PC-9 (cell line): ENCODE measurements around the gene GMEB1. TPM values are rescaled to one million over a fixed set of nuclear protein-coding genes. Genes with fewer than 3 reads are reported as not detected.

Experiments used
- BruUV-seq: library from RNA; stranded (reverse); fragments of 400-500 nt; replicated peaks from 2 replicates; lab custom pipeline; 2021; lab: Mats Ljungman, UMichigan
- CTCF ChIA-PET: fragments of 300-600 bp; sonication (Branson Sonifier 250); formaldehyde crosslinking; loops from one replicate; lab custom pipeline; 2022; ENCODE audit warnings: antibody characterized with exemption; lab: Charles Lee
- POLR2A ChIA-PET: fragments of 300-600 bp; sonication (Branson Sonifier 250); formaldehyde crosslinking; loops from one replicate; lab custom pipeline; 2022; ENCODE audit warnings: antibody characterized with exemption; ENCODE audit not compliant: unreplicated experiment; lab: Charles Lee
- DNase-seq, 2 experiments: peaks; one replicate each; pipeline versions ENCODE4 v3.0.0 to v3.0.0-alpha.2; 2015 to 2022; ENCODE audit warnings: mixed read lengths in 1 of 2
- H2AFZ ChIP-seq: fragments of 200-600 bp; sonication (generic); 2 replicates; pipeline ENCODE4 v1.8.1; 2017; ENCODE audit warnings: antibody characterized with exemption
- H3F3A ChIP-seq: fragments of 200-600 bp; sonication (generic); 2 replicates; pipeline ENCODE4 v1.8.1; 2017; ENCODE audit warnings: antibody characterized with exemption, mild to moderate bottlenecking, low read depth; ENCODE audit not compliant: insufficient read depth
- H3K27ac ChIP-seq: fragments of 200-600 bp; sonication (generic); 2 replicates; pipeline ENCODE4 v1.6.1; 2016; ENCODE audit warnings: mixed run types
- H3K27me3 ChIP-seq: fragments of 200-600 bp; sonication (generic); 2 replicates; pipeline ENCODE4 v1.6.1; 2016; ENCODE audit warnings: low read depth, mixed run types; ENCODE audit not compliant: insufficient read depth
- H3K36me3 ChIP-seq: fragments of 200-600 bp; sonication (generic); 2 replicates; pipeline ENCODE4 v1.6.1; 2016; ENCODE audit warnings: low read depth, mixed run types
- H3K4me1 ChIP-seq: fragments of 200-600 bp; sonication (generic); replicated peaks from 2 replicates; pipeline ENCODE4 v1.6.1; 2016; ENCODE audit warnings: mixed run types; ENCODE audit not compliant: insufficient read depth
- H3K4me2 ChIP-seq: fragments of 200-600 bp; sonication (generic); 2 replicates; pipeline ENCODE4 v1.6.1; 2017; ENCODE audit warnings: mixed run types
- H3K4me3 ChIP-seq: fragments of 200-600 bp; sonication (generic); 2 replicates; pipeline ENCODE4 v1.6.1; 2016; ENCODE audit warnings: mixed run types
- H3K79me2 ChIP-seq: fragments of 200-600 bp; sonication (generic); 2 replicates; pipeline ENCODE4 v1.6.1; 2017; ENCODE audit warnings: low read depth, mixed run types
- H3K9me2 ChIP-seq: fragments of 200-600 bp; sonication (generic); 2 replicates; pipeline ENCODE4 v1.8.1; 2017; ENCODE audit warnings: mild to moderate bottlenecking; ENCODE audit not compliant: insufficient read depth
- H3K9me3 ChIP-seq: fragments of 200-600 bp; sonication (generic); 2 replicates; pipeline ENCODE4 v1.8.1; 2016; ENCODE audit warnings: low read depth; ENCODE audit not compliant: insufficient read depth
- H4K20me1 ChIP-seq: fragments of 200-600 bp; sonication (generic); 2 replicates; pipeline ENCODE4 v1.8.1; 2017; ENCODE audit not compliant: insufficient read depth
- EZH2 ChIP-seq: fragments of 200-600 bp; sonication (generic); IDR thresholded peaks from 2 replicates; pipeline ENCODE4 v1.8.0; 2017; ENCODE audit warnings: antibody characterized with exemption, low read depth
- intact Hi-C: fragments of 100-400 bp; cut with micrococcal nuclease; formaldehyde crosslinking; loops from one replicate; pipeline ENCODE4 v1.10.0; 2022; ENCODE audit not compliant: unreplicated experiment
- total RNA-seq: library from RNA; stranded (reverse); gene quantifications from 2 replicates; pipeline ENCODE4 v1.2.3, GENCODE V29; 2021
- TF ChIP-seq, protein P1 (sequence below): fragments of 200-600 bp; sonication (generic); conservative IDR thresholded peaks from 2 replicates; pipeline ENCODE4 v1.6.1; 2017; ENCODE audit warnings: mixed run types, antibody characterized with exemption, mild to moderate bottlenecking, moderate library complexity

Gene GMEB1
- total RNA-seq, 1 experiment from 2014 or later = 9.7 TPM

DNA sequence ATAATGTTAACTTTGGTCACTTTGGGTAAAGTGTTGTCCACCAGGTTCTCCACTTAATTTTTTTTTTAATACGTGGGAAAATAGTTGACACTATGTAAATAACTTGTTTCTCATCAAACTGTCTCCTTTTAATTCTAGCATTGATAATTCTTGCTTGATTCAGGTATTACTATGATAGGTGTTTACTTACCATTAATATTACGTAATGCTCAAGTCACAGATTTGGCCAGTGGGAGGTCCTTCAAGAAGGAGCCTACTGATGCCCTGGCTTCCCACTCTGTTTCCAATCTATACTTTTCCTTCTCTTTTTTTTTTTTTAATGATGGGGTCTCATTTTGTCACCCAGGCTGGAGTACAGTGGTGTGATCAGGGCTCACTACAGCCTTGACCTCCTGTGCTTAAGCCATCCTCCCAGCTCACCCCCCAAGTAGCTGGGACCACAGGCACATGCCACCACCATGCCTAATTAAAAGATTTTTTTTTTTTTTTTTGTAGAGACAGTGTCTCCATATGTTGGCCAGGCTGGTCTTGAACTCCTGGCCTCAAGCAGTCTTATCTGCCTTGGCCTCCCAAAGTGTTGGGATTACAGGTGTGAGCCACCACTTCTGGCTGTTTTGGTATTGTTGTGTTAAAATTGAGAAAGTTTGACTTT is 98.1 kb downstream of the GMEB1 start:
- H3K36me3 ChIP-seq = no peaks in the 10 kb centered on the region
- intact Hi-C loops = no loop called here
- H3K4me1 ChIP-seq = no peaks in the 10 kb centered on the region
- DNase-seq = no peak
- ChIA-PET POLR2A (no interaction called here), CTCF (no interaction called here)
- no peak overlapping the region for H2AFZ ChIP-seq
- peaks cover 29% of the 10 kb centered on the region for H3K79me2 ChIP-seq
- H3K4me2 ChIP-seq = no peak overlapping the region
- TF ChIP-seq, protein P1, sequence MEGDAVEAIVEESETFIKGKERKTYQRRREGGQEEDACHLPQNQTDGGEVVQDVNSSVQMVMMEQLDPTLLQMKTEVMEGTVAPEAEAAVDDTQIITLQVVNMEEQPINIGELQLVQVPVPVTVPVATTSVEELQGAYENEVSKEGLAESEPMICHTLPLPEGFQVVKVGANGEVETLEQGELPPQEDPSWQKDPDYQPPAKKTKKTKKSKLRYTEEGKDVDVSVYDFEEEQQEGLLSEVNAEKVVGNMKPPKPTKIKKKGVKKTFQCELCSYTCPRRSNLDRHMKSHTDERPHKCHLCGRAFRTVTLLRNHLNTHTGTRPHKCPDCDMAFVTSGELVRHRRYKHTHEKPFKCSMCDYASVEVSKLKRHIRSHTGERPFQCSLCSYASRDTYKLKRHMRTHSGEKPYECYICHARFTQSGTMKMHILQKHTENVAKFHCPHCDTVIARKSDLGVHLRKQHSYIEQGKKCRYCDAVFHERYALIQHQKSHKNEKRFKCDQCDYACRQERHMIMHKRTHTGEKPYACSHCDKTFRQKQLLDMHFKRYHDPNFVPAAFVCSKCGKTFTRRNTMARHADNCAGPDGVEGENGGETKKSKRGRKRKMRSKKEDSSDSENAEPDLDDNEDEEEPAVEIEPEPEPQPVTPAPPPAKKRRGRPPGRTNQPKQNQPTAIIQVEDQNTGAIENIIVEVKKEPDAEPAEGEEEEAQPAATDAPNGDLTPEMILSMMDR = no peak
- no peak for TF ChIP-seq EZH2
- no peak overlapping the region for H3K4me3 ChIP-seq
- no peak overlapping the region for H3K27ac ChIP-seq
- peaks cover 40% of the 10 kb centered on the region for H4K20me1 ChIP-seq
- no TSS peak for BruUV-seq
- no peaks in the 10 kb centered on the region for H3K27me3 ChIP-seq
- H3K9me2 ChIP-seq = no peaks in the 10 kb centered on the region
- no peaks in the 10 kb centered on the region for H3K9me3 ChIP-seq
- peaks cover 6% of the 10 kb centered on the region; the same call in 1 of the 2 replicates for H3F3A ChIP-seq

Other genes starting within 250 kb of the GMEB1 start
- gene RCC1, start 162.7 kb upstream of the GMEB1 start, total RNA-seq = 134 and 156 TPM in 2 replicates
- 31.7 and 43.0 TPM in 2 replicates for gene TRNAU1AP, start 115.7 kb upstream of the GMEB1 start, total RNA-seq
- gene RAB42, start 76.5 kb upstream of the GMEB1 start, total RNA-seq = 7.6 and 13.2 TPM in 2 replicates
- 19.9 and 28.4 TPM in 2 replicates for gene TAF12, start 25.7 kb upstream of the GMEB1 start, total RNA-seq
- gene RNU11, start 20.2 kb upstream of the GMEB1 start, total RNA-seq = not detected in 2 replicates
- 46.4 and 63.4 TPM in 2 replicates for gene YTHDF2, start 68.2 kb downstream of the GMEB1 start, total RNA-seq
- not detected in 2 replicates for gene OPRD1, start 143.4 kb downstream of the GMEB1 start, total RNA-seq
- gene EPB41, start 245.8 kb downstream of the GMEB1 start, total RNA-seq = 36.0 and 42.2 TPM in 2 replicates